ENCODE results near the gene FOXK1.
A peak's percentile ranks its signal among the peaks of the same experiment; 100 is the strongest.

Gene FOXK1

GRCh38 chr7:4681886-4682620 lies at the start of gene FOXK1:
FOXK1 (plus strand) TSS chr7:4682295; CDS start chr7:4682309, 14 bp downstream.
- peak within 1 kb of the TSS; percentile 72 for H3K27ac ChIP-seq
- no peak for TF ChIP-seq CTCF (IDR thresholded peaks at IDR 0.05)
- no peak for TF ChIP-seq ZFX (IDR thresholded peaks at IDR 0.05; ENCODE audit: borderline replicate concordance)

- TF ChIP-seq ZFX (IDR thresholded peaks at IDR 0.05; ENCODE audit: borderline replicate concordance) = no peak
- TF ChIP-seq CTCF (IDR thresholded peaks at IDR 0.05) = peak; percentile 17; the same call in 1 of the 2 replicates
- no peak overlapping the region for H3K27ac ChIP-seq
Observed at GRCh38 chr7:4633012-4633411, 49.1 kb upstream of the FOXK1 start.

- TF ChIP-seq CTCF (IDR thresholded peaks at IDR 0.05) = no peak
- H3K27ac ChIP-seq = no peak overlapping the region
Observed at GRCh38 chr7:4634166-4634565, 47.9 kb upstream of the FOXK1 start.

GRCh38 chr7:4638781-4639575 lies 43.1 kb upstream of the FOXK1 start:
- TF ChIP-seq CTCF (IDR thresholded peaks at IDR 0.05) (no peak), ZFX (IDR thresholded peaks at IDR 0.05; ENCODE audit: borderline replicate concordance) (no peak)
- no peak overlapping the region for H3K27ac ChIP-seq

- peak overlapping the region; percentile 84 for H3K27ac ChIP-seq
- TF ChIP-seq CTCF (IDR thresholded peaks at IDR 0.05) (no peak), ZFX (IDR thresholded peaks at IDR 0.05; ENCODE audit: borderline replicate concordance) (no peak)
Observed at GRCh38 chr7:4641091-4641666, 40.9 kb upstream of the FOXK1 start.

- H3K27ac ChIP-seq = peak overlapping the region; percentile 84
- TF ChIP-seq ZFX (IDR thresholded peaks at IDR 0.05; ENCODE audit: borderline replicate concordance) (no peak), CTCF (IDR thresholded peaks at IDR 0.05) (peak; percentile 89)
Observed at GRCh38 chr7:4641667-4642467, 40.2 kb upstream of the FOXK1 start.

All from 22Rv1 (cell line).